GM19397 (cell line): ENCODE measurements around the gene ZNF205.
A peak's percentile ranks its signal among the peaks of the same experiment; 100 is the strongest.

Experiments used
- ATAC-seq: cut with Tn5 transposase; IDR thresholded peaks from one replicate; pipeline ENCODE4 v1.9.1; 2021; ENCODE audit warnings: mild to moderate bottlenecking, moderate library complexity; ENCODE audit not compliant: unreplicated experiment

ZNF205 gene

DNA sequence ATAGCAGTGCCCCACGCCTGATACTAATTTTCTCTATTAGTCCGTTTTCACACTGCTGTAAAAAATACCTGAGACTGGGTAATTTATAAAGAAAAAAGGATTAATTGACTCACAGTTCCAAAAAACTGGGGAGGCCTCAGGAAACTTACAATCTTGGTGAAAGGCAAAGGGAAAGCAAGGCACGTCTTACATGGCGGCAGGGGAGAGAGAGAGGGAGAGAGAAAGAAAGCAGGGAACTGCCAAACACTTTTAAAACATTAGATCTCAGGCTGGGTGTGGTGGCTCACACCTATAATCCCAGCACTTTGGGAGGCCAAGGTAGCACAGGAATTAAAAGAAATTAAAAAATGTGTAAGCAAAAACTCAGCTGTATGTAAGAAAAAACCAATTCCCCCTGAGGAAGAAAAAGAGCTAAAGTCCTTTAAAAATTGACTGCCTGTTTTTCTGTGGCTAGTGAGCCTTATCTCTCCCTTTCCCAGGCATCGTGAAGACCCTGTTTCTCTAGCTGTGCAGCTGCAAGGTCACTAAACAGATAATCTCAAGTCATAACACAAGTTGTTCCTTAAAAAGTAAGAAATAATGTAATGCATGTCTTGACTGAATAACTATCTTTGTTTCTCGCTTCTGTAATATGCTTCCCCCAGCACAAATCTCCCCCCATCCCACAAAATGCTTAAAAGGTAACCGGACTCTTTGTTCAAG is 27.3 kb upstream of the ZNF205 start:
- no peak for ATAC-seq

DNA sequence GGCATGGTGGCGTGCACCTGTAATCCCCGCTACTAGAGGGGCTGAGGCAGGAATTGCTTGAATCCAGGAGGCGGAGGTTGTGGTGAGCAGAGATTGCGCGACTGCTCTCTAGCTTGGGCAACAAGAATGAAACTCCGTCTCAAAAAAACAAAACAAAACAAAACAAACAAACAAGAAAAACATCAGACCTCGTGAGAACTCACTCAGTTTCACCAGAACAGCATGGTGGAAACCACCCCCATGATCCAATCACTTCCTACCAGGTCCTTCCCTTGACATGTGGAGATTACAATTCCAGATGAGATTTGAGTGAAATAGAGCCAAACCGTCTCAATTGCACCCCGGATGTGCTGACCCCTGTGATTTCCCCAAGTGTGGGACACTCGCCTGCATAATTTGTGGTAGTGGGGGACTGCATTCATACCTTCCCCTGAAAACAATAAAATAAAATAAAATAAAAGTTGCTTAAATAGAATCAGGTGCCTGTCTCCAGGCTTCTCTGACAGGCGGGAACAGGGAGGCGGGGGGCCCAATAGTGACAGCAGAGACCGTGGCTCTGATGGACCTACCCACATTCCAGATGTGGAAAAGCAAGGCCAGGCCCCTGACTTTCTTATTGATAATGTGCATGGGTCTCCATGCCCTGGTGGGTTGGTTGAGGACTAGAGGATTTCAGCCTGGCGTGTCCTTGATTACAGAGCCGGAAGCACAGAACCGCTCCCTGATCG is 26.4 kb upstream of the ZNF205 start:
- no peak for ATAC-seq

DNA sequence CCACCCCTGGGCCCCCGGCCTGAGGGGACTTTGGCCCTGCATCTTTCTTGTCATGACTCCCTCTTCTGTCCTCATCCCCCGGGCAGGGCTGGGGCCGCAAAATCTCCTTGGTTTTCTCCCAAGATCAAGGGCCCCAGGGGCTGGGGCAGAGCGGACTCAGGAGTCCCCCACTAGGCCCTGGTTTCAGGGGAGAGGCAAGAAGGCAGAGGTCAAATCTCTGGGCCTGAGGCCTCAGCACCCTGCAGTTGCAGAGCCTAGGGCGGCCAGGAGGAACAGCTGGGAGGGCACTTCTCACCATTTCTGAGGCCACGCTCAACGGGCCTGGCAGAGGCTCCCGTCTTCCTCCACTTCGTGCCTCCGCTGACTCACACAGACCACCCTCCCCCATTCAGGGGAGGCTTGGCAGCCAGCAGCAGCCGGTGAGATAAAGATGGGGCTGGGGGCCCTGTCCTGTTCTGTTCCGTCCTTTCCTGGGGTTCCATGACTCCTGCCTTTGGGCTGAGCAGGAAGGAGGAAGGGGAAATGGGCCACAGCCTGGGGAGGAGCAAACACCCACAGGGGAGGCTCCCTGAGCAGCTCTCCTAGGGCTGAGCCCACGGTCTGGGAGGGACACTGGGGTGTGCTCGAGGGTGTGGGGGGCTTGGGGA is 25.7 kb upstream of the ZNF205 start:
- no peak for ATAC-seq

DNA sequence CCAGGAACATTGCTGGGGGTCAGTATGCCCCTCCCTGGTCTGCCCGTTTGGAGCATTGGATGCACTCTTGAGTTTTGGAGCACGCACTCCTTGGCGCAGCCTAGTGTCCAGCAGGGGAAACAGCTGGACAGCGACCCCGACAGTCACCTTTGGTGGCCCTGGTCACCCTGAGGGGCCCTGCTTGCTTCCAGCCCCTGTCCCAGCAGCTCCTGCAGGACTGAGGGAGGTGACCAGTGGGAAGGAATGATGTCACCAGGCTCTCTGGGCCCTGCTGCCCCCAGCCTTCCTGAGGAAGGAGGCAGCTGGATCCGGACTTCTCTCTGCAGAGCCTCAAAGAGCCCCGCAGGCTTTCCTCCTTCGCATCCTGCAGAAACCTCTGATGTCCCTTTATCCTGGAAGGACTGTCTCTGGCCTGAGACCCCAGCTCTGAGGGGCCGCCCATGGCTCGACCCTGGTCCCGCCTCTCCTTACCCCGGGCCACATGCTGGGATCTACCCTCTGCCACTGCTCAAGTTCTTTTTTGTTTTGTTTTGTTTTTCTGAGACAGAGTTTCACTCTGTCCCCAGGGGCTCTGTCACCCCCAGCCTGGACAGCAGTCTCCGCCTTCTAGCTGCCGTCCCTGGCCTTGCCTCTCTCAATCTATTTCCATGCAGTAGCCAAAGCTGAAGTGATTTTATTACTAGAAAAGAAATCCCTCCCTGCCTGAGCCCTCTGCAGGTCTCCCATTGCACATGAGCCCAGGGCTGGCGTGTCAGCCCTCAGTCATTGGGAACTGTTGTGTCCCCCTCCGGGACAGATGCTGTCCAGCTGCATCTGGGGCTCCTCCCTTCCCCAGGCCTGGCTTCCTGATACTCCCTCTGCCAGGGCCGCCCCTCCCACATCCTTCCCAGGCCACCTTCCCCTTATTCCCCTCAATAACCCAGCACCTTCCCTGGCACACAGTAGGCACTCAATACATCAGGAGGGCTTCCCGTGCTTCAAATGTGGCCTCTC is 24.8 kb upstream of the ZNF205 start:
- no peak for ATAC-seq

DNA sequence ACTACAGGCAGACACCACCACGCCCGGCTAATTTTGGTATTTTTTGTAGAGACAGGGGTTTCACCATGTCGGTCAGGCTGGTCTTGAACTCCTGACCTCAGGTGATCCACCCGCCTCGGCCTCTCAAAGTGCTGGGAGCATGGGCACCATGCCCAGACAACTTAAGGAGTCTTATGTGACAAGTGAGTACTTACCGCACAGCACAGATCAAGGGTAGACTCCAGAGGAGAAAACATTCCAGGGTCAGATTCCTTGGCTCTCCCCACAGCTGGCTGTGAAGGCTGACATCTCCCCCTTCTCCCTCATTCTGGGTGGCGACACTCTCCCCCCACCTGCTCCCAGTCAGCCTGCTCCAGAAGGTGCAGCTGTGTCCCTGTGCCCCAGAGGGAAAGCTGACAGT is 23.9 kb upstream of the ZNF205 start:
- ATAC-seq, result no peak

DNA sequence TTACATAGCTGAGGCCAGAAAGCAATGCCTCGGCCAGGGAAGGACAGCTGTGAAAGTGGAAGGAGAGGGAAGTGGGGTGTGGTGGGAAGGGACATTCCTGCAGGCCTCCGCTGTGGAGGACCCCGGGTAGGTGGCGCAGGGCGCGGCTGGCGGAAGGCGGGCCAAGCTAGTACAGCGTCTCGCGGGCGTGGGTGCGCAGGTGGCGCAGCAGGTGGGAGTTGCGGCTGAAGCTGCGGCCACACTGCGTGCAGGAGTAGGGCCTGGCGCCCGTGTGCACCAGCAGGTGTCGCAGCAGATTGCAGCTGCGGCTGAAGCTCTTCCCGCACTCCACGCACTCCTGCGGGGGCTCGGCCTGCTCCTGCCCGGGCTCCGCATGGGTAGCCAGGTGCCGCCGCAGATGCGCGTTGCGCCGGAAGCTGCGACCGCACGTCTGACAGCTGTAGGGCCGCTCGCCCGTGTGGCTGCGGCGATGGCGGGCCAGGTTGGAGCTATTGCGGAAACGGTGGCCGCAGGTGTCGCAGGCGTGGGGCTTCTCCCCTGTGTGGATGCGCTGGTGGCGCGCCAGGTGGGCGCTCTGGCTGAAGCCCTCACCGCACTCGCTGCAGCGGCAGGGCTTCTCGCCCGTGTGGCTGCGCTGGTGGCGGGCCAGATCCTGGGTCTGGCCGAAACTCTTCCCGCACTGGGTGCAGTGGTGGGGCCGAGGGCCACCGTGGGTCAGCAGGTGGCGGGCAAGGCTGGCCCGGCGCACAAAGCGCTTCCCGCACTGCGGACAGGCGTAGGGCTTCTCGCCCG is 23.3 kb upstream of the ZNF205 start:
- no peak for ATAC-seq

DNA sequence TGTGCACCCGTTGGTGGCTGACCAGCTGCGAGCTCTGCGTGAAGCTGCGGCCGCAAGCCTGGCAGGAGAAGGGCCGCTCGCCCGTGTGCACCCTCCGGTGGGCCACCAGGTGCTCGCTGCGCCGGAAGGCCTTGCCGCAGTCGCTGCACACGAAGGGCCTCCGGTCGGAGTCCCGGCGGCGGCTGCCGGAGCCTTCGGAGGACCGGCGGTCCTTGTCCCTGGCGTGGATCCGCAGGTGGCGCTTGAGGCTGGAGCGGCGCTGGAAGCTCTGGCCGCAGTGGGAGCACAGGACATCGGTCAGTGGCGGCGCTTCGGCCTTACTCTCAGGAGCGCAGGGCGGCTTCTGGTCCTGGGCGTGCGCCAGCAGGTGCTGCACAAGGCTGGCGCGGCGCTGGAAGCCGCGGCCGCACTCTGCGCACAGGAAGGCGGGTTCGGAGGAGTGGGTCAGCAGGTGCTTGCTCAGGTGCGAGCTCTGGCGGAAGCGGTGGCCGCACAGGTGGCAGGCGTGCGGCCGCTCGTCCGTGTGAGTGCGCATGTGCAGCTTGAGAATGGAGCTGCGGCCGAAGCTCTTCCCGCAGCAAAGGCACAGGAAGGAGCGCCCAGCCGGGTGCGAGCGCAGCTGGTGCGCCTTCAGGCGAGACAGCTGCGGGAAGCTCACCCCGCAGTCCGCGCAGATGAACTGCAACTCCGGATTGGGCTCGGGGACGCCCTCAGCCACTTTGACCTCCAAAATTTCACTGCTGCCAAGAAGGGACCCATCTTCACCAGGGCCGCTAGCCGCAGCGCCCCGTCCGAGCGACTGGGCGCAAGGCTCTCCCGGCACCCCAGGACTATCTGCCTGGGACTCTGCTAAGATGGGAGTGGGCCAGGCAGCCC is 22.4 kb upstream of the ZNF205 start:
- ATAC-seq, result no peak

DNA sequence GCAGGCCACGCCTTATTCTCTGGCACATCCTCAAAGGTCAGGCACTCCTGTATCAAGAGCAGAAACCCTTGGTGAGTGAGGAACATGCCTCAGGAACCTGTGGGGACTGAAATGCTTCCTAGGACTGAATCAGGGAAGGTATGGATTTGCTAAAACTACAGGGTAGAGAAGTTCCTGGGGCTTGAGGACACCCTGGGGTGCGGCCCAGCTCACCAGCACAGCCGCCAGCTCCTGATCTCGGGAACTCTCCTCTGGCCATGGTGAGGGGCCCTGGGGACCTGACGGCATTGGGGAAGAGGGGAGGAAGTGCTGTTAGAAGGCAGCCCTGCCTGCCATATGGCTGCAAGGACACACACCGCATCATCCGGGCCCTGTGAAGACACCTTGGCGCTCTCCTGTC is 20.8 kb upstream of the ZNF205 start:
- no peak for ATAC-seq

DNA sequence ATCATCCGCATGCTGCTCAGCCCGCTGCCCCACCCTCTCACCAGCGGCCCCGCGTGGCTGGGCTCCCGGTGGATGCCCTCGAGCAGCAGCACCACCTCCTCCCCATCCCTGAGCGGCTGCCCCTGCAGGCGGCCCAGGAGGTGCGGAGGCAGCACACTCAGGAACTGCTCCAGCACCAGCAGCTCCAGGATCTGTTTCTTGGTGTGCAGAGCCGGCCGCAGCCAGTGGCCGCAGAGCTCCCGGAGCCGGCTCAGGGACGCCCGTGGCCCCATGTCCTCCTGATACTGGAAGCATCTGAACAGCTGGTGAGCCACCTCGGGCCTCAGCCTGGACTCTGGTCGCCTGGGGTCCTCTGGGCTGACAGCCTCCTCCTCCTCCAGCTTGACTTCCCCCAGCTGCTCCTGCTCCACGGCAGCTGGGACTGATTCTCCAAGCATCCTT is 19.9 kb upstream of the ZNF205 start:
- ATAC-seq, result no peak

DNA sequence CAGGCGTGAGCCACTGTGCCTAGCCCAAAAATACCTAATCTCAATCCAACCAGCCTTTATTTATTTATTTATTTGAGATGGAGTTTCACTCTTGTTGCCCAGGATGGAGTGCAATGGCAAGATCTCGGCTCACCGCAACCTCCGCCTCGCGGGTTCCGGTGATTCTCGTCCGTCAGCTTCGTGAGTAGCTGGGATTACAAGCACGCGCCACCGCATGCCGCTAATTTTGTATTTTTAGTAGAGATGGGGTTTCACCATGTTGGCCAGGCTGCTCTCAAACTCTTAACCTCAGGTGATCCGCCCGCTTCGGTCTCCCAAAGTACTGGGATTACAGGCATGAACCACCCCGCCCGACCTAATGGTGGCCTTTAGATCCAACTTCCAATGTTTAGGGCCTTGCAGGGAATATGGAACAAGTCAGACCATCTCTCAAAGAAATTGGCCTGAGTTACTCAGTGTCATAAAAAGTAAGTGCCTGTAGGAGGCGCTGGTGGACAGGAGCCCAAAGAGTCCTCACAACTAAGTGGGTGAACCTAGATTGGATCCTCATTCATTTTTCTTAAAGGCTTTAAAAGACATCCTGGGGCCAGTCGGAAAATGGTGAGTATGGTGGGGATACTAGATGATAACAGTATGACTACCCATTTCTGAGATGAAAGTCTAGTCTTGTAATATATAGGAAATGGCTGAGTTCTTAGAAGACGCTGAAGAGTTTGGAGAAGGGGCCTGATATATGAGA is 17.9 kb upstream of the ZNF205 start:
- ATAC-seq, result no peak

DNA sequence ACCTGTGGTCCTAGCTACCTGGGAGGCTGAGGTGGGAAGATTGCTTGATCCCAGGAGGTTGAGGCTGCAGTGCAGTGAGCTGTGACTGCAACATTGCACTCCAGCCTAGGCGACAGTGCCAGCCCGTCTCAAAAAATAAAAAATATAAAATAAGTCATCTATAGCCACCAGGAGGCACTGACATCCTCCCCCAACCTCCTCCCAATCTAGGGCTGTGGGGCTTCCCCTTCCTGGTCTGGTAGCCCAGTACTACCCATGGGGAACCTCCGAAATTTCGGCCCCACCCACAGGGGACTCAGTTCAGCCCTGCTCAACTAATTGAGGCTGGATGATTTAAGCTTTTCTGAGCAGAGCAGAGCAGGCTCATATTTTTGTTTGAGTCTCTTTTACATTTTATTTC is 16.5 kb upstream of the ZNF205 start:
- peak; percentile 57 for ATAC-seq

DNA sequence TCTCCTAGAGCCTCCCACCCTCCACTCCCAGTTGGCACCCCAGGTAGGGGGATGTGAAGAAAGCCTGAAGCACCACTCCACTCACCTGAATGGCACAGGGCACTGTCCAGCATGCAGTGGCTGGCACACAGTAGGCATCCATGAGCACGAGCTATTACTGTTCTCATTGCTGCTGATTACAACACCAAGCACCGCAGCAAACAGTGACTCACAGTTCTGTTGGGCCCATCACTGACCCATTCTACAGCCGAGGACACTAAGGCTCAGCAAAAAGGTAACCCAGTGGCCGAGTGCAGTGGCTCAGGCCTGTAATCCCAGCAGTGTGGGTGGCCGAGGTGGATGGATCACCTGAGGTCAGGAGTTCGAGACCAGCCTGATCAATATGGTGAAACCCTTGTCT is 16.0 kb upstream of the ZNF205 start:
- ATAC-seq, result no peak

DNA sequence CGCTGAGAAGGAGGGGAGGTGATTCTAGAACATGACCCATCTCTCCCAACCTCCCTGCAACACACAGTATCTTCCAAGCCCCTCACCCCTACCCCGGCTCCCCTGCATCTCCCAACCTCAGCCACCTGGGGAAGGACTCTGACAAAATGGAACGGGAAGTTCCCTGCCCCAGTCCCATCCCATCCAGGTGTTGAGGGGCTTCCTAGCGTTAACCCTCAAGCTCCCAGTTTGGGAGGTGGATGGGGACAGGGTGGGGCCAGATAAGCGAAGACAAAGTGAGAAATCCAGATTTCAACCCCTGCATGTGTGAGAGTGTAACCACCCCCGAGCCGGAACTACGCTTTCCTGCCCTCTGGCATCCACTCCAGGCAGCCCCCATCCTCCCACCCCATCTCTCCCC is 15.1 kb upstream of the ZNF205 start:
- ATAC-seq, result no peak

DNA sequence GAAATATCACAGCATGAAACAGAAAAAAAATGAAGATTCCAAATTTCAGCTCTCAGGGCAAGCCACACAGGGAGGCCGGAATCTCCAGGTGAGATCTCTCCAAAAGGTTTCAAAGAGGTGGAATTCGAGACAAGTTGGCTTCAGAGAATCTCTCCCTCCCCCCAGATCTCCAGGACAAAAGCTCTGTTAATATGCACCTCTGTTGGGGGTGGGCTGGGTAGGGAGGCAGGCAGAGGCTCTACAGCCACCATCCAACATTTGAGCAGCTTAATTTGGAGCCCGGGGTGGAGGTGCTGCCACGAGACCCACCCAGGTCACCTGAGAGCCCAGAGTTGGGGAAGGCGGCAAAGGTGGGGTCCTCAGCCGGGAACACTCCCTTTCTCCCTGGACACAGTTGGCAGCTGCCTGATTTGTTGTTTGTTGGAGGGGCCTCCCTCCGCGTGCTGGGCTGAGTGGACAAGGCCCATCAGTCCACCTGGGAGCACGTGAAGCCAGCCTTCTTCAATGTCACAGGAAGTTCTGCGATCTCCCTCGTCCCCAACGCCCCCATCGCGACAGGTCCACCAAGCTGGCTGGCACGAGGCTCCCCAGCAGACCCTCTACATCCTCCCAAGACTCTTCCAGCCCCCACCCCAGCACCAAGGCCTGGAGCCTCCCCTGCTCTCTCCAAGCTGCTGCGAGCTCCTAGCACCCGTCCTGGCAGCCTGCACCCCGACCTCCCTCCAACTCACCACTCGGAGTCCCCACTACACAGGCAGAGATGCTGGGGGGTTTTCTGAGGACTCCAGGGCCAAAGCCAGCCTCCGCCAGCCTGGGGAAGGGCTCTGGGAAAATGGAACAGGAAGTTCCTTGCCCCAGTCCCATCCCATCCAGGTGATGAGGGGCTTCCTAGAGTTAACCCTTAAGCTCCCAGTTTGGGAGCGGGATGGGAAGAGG is 13.7 kb upstream of the ZNF205 start, which contains the start of gene ZSCAN10:
Gene ZSCAN10 (minus strand): TSS at position 836 of the 936 bp plus-strand sequence. CDS start 6,357 bp downstream, outside the sequence.
- ATAC-seq, result no peak

DNA sequence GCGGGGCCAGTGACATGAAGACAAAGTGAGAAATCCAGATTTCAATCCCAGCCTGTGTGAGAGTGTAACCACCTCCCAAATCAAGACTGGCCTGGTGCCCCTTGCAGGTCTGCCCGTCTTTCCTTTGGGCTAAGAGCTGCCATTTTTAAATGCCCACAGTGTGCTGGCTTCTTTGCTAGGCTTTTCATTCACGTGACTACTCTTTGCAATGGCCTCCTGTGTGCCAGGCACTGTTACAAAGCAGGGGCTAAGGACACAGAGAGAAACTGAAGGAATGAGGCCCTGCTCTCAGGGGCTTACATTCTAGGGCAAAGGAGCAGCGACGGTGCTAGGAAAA is 13.0 kb upstream of the ZNF205 start:
- ATAC-seq, result no peak

DNA sequence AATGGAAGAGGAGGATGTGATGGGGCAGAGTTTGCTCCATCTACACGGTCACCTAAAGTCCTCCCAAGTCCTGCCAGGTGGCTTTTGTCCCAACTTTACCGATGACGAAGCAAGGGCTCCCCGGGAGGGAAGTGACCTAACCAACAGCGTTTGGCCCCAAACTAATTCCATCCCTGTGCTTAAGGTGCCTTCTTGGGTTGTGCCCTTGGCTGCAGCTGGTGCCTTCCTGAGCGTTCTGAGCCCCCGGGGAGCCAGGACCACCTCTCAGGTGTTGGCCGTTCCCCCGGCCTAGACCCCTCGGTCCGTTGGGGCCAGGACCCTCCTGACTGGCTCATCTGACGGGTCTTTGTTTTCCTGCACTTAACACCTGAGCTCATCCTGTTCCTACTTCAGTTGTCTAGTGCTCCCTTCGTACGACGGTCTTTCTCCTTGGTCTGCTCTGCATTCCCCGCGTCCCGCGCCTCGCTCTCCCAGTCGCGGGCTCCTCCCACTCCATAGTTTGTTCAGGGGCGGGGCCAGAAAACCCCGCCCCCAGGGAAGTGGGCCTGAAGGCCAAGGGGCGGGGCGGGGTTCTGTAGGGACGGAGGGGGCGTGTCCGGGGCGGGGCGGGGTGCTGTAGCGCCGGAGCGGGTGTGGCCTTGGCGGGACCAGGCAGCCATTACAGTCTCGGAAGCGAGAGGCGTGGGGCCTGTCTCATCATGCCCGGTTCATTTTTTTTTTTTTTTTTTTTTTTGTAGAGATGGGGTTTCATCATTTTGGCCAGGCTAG is 12.5 kb upstream of the ZNF205 start:
- peak; percentile 52 for ATAC-seq
